Fibroblast of mammary gland (primary cell): ENCODE measurements around the gene ACD.

ENCODE experiments used
- DNase-seq: peaks from one replicate; pipeline ENCODE4 v3.0.0-alpha.2; 2010; ENCODE audit warnings: low read depth
- H3K4me3 ChIP-seq: 2 replicates; pipeline ENCODE4 v1.5.1; 2011; ENCODE audit warnings: low read depth, mild to moderate bottlenecking, low read length, moderate library complexity; ENCODE audit not compliant: control insufficient read depth
- CTCF ChIP-seq: conservative IDR thresholded peaks from 2 replicates; pipeline ENCODE4 v1.5.1; 2011; ENCODE audit warnings: low read depth, low read length, inconsistent platforms; ENCODE audit not compliant: control insufficient read depth, insufficient read depth

The ACD gene

GRCh38 chr16:67665598-67665997 is 5.5 kb upstream of the ACD start:
- no peak for DNase-seq
- TF ChIP-seq CTCF: no peak
- peak overlapping the region; percentile 57 for H3K4me3 ChIP-seq

GRCh38 chr16:67664871-67665270 is 4.8 kb upstream of the ACD start:
- TF ChIP-seq CTCF: no peak
- DNase-seq: no peak

GRCh38 chr16:67664258-67664657 is 4.2 kb upstream of the ACD start:
- no peak for TF ChIP-seq CTCF

More at GRCh38 chr16:67664871-67665270, 4.8 kb upstream of the ACD start:
- H3K4me3 ChIP-seq: no peak overlapping the region

GRCh38 chr16:67663877-67664222 is 3.8 kb upstream of the ACD start:
- H3K4me3 ChIP-seq: no peak overlapping the region
- no peak for DNase-seq
- TF ChIP-seq CTCF: no peak

More at GRCh38 chr16:67664258-67664657, 4.2 kb upstream of the ACD start:
- no peak overlapping the region for H3K4me3 ChIP-seq
- DNase-seq: no peak

- DNase-seq: no peak
These were observed 3.3 kb upstream of the ACD start for GRCh38 chr16:67663151-67663876.

GRCh38 chr16:67662653-67663010 is 2.6 kb upstream of the ACD start:
- no peak for DNase-seq
- TF ChIP-seq CTCF: no peak
- H3K4me3 ChIP-seq: no peak overlapping the region

More at GRCh38 chr16:67663151-67663876, 3.3 kb upstream of the ACD start:
- no peak overlapping the region for H3K4me3 ChIP-seq
- peak; percentile 21 for TF ChIP-seq CTCF
